ENCODE data around the gene NDUFS5.
A peak's percentile ranks its signal among the peaks of the same experiment; 100 is the strongest.
"Not testable (repeated sequence)": the region's sequence is repeated elsewhere in the genome, so short reads cannot be mapped to it uniquely, and the experiment has no call there.

Gene NDUFS5

GRCh38 chr1:39016604-39017171 is 9.5 kb upstream of the NDUFS5 start:
- no peak for DNase-seq (ENCODE audit: low spot score)

DNA sequence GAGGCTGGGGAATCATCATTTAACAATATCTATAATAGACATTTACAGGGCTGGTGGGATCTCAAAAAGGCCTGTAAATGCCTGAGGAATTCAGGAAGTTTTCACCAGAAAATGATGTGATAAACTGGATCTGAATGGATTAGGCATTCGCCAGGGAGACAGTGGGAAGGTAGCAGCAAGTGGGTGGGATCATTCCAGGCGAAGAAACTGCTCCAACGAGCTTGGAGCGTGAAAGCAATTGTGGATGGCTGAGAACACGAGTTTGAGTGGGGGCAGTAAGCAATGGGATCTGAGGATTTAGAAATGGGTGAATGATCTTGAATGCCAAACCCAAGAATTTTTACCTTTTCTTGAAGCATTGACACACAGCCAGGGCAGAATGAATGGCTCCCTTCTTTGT is 8.9 kb upstream of the NDUFS5 start:
- DNase-seq (ENCODE audit: low spot score): no peak

DNA sequence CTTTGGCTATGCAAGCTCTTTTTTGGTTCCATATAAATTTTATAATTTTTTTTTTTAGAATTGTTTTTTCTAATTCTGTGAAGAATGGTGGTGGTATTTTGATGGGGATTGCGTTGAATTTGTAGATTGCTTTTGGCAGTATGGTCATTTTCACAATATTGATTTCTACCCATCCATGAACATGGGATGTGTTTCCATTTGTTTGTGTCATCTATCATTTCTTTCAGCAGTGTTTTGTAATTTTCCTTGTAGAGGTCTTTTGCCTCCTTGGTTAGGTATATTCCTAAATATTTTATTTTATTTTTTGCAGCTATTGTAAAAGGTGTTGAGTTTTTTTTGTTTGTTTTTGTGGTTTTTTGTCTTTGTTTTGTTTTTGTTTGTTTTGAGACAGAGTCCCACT is 5.7 kb upstream of the NDUFS5 start:
- DNase-seq (ENCODE audit: low spot score): not testable (repeated sequence)

DNA sequence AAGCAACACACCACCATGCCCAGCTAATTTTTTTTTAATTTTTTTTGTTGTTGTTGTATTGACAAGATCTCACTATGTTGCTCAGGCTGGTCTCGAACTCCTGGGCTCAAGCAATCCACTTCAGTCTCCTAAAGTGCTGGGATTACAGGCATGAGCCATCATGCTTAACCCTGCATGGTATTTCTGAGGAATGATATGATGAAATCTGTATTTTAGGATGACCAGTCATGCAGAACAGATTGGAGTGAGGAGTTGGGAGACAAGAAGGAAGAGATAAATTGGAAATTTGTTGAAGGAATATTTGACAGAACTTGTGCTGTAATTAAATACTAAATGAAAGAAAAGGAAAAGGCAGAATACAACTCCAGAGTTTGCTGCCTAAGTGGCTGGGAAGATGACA is 4.7 kb upstream of the NDUFS5 start:
- DNase-seq (ENCODE audit: low spot score): no peak

DNA sequence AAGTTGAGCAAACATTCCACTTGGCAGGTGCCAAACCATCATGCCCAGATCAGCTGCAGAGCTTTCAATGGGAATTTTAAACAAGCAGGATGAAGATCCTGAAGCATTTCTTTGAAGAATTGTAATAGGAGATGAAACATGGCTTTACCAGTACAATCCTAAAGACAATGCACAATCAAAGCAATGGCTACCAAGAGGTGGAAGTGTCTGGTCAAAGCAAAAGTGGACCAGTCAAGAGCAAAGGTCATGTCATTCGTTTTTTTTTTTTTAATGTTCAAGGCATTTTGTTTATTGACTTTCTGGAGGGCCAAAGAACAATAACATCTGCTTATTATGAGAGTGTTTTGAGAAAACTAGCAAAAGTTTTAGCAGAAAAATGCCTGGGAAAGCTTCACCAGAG is 3.0 kb upstream of the NDUFS5 start:
- no peak for DNase-seq (ENCODE audit: low spot score)

DNA sequence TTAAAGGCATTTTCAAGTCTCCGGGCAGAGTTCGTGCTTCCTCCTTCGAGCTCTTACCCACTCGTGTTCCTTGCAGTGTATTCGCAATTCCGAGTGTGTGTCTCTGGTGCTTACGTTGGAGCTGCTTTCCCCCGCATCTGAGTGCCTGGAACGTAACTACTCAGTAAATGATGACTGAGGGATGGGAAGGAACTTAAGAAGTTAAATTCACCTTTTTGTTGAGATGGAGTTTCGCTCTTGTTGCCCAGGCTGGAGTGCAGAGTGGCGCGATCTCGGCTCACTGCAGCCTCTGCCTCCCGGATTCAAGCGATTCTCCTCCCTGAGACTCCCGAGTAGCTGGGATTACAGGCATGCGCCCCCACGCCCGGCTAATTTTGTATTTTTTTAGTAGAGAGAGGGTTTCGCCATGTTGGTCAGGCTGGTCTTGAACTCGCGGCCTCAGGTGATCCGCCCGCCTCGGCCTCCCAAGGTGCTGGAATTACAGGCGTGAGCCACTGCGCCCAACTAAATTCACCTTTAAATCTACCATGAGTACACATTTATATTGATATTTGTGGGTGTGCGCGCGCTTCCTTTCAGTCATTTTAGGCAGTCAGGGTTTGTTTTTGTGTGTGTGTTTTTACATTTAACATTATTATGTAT is 837 bp downstream of the NDUFS5 start:
- no peak for DNase-seq (ENCODE audit: low spot score)

DNA sequence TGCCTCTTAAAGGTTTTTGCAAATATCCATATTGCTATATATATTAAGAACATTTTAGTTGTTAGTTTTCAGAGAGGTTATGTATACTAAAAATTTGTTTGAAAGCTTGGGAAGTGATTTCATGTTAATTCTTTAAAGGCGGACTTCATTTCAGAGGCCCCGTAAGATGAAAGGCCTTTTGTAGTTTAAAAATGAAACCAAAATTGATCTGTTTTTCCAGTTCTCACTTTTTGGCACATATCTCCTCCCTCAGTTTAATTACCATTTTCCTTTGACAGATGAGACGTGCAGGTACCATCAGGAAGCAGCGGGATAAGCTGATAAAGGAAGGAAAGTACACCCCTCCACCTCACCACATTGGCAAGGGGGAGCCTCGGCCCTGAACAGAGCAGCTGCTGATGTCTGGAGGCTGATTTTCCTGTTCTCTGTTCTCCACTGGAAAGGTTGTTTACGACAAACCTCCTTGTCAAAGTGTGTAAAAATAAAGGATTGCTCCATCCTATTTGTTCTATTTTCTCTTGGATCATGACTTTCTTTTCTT is 8.0 kb downstream of the NDUFS5 start:
- no peak for DNase-seq (ENCODE audit: low spot score)

- no peak for DNase-seq (ENCODE audit: low spot score)
These were observed 10.5 kb downstream of the NDUFS5 start for GRCh38 chr1:39036678-39037077.

DNA sequence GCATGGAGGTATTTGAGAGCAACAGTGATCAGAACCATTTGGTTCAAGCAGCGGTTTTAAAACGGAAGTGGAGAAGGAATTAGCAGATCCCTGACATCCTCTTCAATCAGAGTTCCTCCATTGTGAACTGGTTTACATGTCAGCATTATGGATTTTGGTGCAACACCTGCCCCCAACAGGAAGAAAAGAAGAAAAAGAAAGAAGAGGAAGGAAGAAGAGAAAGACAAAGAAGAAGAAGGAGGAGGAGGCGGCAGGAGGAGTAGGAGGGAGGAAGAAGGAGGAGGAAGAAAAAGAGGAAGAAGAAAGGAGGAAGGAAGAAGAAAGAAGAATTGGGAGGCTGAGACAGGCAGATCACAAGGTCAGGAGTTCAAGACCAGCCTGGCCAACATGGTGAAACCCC is 17.4 kb downstream of the NDUFS5 start:
- no peak for DNase-seq (ENCODE audit: low spot score)

DNA sequence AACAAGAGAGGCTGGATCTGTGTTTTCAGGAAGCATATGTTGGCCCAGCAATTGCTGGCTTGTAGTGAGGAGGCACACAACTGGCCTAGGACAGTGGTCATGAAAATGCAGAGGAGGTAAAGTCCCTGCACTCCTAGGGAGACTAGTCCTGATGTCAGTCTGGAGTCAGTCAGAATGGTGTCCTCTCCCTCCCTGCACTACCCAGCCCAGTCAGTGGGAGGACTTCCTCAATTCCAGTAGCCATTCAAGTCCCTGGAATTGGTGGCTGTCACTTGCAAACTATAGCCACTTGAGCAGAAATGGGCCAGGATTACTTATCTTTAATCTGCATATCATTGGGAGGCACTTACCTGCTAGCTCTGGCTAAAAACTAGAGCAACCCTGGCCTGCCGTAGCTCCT is 18.6 kb downstream of the NDUFS5 start:
- no peak for DNase-seq (ENCODE audit: low spot score)

- DNase-seq (ENCODE audit: low spot score): no peak
These were observed 19.1 kb downstream of the NDUFS5 start for GRCh38 chr1:39045231-39045630.

DNA sequence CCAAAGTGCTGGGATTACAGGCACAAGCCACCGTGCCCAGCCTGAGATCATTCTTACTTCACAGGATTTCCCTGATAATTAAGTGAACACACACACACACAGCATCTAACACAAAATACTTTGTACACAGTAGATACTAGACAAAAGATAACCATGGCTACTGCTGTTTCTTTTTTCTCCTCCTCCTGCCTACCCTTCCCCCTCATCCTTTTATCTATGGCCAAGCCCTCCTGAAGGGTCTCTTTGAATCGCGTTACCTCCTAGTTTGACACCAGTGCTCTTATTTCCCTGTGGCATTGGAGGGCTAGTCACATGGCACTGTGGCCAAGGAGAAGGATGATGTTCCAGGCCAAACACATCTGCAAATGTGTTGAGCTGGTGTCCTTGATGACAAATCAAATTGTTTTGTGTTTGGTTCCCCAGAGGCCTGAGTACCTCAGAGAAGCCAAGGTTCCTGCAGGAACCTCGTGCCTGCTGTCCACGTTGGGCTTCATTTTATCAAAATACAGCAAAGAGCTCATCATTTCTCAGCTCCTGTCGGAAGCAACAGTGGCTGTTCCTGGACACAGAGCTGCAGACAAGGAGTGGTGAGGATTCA is 20.6 kb downstream of the NDUFS5 start:
- DNase-seq (ENCODE audit: low spot score): no peak

- peak; percentile 90 for DNase-seq (ENCODE audit: low spot score)
These were observed 21.5 kb downstream of the NDUFS5 start for GRCh38 chr1:39047374-39048229.

DNA sequence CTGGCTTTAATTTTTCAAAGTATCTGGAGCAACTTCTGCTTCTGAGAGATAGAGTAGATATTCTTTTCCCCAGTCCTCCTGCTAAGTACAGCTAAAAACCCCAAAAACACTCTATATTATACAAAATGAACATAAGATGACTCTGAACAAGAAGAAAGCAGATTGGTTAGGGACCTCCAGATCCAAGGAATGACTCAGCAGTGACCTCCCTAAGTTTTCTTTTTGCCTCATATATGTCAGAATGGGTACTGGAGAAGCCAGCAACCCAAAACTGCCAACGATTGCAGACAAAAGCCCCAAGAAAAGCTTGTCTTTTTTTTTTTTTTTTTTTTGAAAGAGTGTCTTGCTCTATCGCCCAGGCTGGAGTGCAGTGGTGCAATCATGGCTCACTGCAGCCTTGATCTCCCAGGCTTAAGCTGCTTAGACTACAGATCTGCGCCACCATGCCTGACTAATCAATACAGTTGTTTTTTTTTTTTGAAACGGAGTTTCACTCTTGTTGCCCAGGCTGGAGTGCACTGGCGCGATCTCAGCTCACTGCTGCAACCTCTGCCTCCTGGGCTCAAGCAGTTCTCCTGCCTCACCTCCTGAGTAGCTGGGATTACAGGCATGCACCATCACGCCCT is 22.7 kb downstream of the NDUFS5 start:
- DNase-seq (ENCODE audit: low spot score): no peak

- no peak for DNase-seq (ENCODE audit: low spot score)
These were observed 23.9 kb downstream of the NDUFS5 start for GRCh38 chr1:39050001-39050400.

GRCh38 chr1:39051193-39051850 is 25.2 kb downstream of the NDUFS5 start:
- DNase-seq (ENCODE audit: low spot score): not testable (repeated sequence)

GRCh38 chr1:39051956-39052355 is 25.8 kb downstream of the NDUFS5 start:
- no peak for DNase-seq (ENCODE audit: low spot score)

DNA sequence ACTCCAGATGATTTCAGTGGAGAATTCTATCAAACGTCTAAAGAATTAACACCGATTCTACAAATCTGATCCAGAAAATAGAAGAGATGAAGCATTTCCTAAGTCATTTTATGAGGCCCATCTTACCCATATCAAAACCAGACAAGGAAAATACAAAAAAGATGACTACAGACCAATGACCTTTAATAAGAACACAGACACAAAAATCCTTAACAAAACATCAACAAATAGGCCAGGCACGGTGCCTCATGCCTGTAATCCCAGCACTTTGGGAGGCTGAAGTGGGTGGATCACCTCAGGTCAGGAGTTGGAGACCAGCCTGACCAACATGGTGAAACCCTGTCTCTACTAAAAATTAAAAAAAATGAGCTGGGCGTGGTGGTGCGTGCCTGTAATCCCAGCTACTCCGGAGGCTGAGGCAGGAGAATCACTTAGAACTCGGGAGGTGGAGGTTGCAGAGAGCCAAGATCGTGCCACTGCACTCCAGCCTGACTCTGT is 29.1 kb downstream of the NDUFS5 start:
- not testable (repeated sequence) for DNase-seq (ENCODE audit: low spot score)

- DNase-seq (ENCODE audit: low spot score): not testable (repeated sequence)
These were observed 35.4 kb downstream of the NDUFS5 start for GRCh38 chr1:39061516-39061915.

DNA sequence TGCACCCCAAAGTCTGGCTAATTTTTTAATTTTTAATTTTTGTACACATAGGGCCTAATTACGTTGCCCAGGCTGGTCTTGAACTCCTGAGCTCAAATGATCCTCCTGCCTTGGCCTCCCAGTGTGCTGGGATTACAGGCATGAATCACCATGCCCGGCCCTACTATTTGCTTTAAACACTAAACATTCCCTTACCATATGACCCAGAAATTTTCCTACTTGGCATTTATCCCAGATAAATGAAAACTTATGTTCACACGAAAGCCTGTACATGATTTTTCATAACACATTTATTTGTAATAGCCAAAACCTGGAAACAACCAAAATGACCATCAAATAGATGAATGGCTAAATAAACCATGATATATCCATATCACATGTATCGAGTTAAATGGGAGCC is 35.8 kb downstream of the NDUFS5 start:
- DNase-seq (ENCODE audit: low spot score): no peak

DNA sequence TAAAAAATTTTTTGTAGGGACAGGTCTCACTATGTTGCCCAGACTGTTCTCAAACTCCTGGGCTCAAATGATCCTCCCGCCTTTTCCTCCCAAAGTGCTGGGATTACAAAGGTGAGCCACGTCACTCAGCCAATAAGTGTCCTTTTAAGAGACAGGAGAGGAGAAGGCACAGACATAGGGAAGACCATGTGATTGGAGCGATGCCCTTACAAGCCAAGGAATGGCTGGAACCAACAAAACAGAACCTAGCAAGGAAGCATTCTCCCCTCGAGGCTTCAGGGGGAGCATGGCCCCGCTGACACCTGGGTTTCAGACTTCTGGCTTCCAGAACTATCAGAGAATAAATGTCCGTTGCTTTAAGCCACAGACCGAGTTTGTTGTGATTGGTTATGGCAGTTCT is 37.0 kb downstream of the NDUFS5 start:
- no peak for DNase-seq (ENCODE audit: low spot score)
